Measurements from ENCODE around the gene LTC4S. TPM values are rescaled to one million over a fixed set of nuclear protein-coding genes. Genes with fewer than 3 reads are reported as not detected.
A peak's percentile ranks its signal among the peaks of the same experiment; 100 is the strongest.
"Not testable (repeated sequence)": the region's sequence is repeated elsewhere in the genome, so short reads cannot be mapped to it uniquely, and the experiment has no call there.

Gene LTC4S, protein sequence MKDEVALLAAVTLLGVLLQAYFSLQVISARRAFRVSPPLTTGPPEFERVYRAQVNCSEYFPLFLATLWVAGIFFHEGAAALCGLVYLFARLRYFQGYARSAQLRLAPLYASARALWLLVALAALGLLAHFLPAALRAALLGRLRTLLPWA
- 0.44 and 1.3 TPM in 2 replicates for total RNA-seq (2014; rRNA removed; shearing (Covaris generic))
- 4.0 and 4.5 TPM in 2 replicates for total RNA-seq (2022)
- Bru-seq, nascent RNA = percentile 36 among the genes with signal in this experiment
- percentile 31 among the genes with signal in this experiment for BruChase-seq, experiment 1, labeled RNA remaining after a 6-hour chase
- percentile 39 among the genes with signal in this experiment for BruChase-seq, experiment 2, labeled RNA remaining after a 2-hour chase
- long read RNA-seq, partial matches to known transcripts = 2 of 5 reads
- long read RNA-seq, other reads (novel, unspliced or antisense) = 3 of 5 reads

DNA sequence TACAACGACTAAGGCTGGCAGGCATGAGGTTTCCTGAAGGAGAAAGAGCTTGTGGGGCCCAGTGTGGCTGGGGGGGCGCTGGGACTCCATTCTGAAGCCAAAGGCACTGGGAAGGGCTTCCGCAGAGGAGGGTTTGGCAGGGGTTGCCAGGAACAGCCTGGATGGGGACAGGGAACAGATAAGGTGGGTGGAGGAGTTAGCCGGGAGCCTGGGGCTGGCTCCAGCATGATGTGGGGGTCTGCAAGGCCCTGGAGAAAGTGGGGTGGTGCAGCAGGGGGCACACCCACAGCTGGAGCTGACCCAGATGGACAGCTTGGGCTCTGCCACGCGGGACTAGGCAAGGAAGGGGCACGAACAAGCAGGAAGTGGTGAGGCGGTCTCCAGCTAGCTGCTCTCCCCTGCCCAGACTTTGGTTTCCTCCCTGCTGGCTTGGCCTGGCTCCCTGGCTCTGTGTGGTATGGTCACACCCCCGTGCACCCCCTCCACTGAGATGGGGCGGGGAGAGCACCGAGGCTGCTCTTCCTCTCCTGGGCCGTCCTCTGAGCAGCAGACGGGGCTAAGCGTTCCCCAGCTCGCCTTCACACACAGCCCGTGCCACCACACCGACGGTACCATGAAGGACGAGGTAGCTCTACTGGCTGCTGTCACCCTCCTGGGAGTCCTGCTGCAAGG, at the start of gene LTC4S:
LTC4S (plus strand) TSS at position 519 of the 672 bp plus-strand sequence; CDS start at position 614, 95 bp downstream.
- no peaks in the 10 kb centered on the region for H4K20me1 ChIP-seq (ENCODE audit: insufficient read depth, low read length)
- no peaks in the 10 kb centered on the region for H3K79me2 ChIP-seq (ENCODE audit: insufficient read depth, low read depth, low read length)
- H3K4me2 ChIP-seq (ENCODE audit: low read length) = peak within 1 kb of the TSS; percentile 77

DNA sequence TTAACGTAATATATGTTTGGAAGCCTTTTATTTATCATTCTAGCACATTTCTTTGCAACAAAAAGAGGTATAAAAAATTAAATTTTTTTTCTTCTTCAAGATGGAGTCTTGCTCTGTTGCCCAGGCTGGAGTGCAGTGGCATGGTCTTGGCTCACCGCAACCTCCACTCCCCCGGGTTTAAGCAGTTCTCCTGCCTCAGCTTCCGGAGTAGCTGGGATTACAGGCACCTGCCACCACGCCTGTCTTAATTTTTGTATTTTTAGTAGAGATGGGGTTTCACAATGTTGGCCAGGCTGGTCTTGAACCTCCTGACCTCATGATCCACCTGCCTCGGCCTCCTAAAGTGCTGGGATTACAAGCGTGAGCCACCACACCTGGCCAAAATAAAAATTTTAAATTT, 49.7 kb upstream of the LTC4S start:
- H4K20me1 ChIP-seq (ENCODE audit: insufficient read depth, low read length); H3K9me3 ChIP-seq (ENCODE audit: low read length); H2AFZ ChIP-seq (ENCODE audit: low read length); CTCF ChIA-PET (ENCODE audit: unreplicated experiment); H3K4me2 ChIP-seq (ENCODE audit: low read length); H3K9me2 ChIP-seq (ENCODE audit: insufficient read depth, low read length); intact Hi-C loops (cut with micrococcal nuclease; ENCODE audit: unreplicated experiment); DNase-seq (ENCODE audit: low spot score); H3K27ac ChIP-seq (ENCODE audit: low read depth, low read length, poor library complexity, severe bottlenecking); H3K4me3 ChIP-seq (ENCODE audit: low read depth, low read length, poor library complexity, severe bottlenecking); H3K4me1 ChIP-seq (ENCODE audit: insufficient read depth, low read length, poor library complexity, severe bottlenecking); BruUV-seq (replicated peaks): not testable (repeated sequence)
- POLR2A ChIA-PET = interaction anchor here (0.6 to 1.1 kb wide), 2 partner anchors 33 to 67 kb away, joined by 3 read pairs; no protein-coding TSS in a partner anchor
- H3K79me2 ChIP-seq (ENCODE audit: insufficient read depth, low read depth, low read length) = peaks cover 81% of the 10 kb centered on the region
- H3K36me3 ChIP-seq (ENCODE audit: insufficient read depth, low read length) = peaks cover 71% of the 10 kb centered on the region

More for the DNA sequence above, at the start of gene LTC4S:
- CTCF ChIA-PET (ENCODE audit: unreplicated experiment) = no interaction called here
- Histone ChIP-seq H3K36me3 (ENCODE audit: insufficient read depth, low read length) (peaks cover 17% of the 10 kb centered on the region; the same call in 1 of the 2 replicates), H3K4me3 (ENCODE audit: low read depth, low read length, poor library complexity, severe bottlenecking) (peak within 1 kb of the TSS; percentile 70), H2AFZ (ENCODE audit: low read length) (no peak within 1 kb of the TSS), H3K9me3 (ENCODE audit: low read length) (no peaks in the 10 kb centered on the region), H3K4me1 (ENCODE audit: insufficient read depth, low read length, poor library complexity, severe bottlenecking) (peaks cover 39% of the 10 kb centered on the region), H3K27ac (ENCODE audit: low read depth, low read length, poor library complexity, severe bottlenecking) (peak within 1 kb of the TSS; percentile 32), H3K9me2 (ENCODE audit: insufficient read depth, low read length) (no peaks in the 10 kb centered on the region)
- TF ChIP-seq, protein P1, sequence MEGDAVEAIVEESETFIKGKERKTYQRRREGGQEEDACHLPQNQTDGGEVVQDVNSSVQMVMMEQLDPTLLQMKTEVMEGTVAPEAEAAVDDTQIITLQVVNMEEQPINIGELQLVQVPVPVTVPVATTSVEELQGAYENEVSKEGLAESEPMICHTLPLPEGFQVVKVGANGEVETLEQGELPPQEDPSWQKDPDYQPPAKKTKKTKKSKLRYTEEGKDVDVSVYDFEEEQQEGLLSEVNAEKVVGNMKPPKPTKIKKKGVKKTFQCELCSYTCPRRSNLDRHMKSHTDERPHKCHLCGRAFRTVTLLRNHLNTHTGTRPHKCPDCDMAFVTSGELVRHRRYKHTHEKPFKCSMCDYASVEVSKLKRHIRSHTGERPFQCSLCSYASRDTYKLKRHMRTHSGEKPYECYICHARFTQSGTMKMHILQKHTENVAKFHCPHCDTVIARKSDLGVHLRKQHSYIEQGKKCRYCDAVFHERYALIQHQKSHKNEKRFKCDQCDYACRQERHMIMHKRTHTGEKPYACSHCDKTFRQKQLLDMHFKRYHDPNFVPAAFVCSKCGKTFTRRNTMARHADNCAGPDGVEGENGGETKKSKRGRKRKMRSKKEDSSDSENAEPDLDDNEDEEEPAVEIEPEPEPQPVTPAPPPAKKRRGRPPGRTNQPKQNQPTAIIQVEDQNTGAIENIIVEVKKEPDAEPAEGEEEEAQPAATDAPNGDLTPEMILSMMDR (conservative IDR thresholded peaks at IDR 0.05; ENCODE audit: low read length) = no peak
- no peak for TF ChIP-seq EZH2phosphoT487 (IDR thresholded peaks at IDR 0.05; ENCODE audit: borderline replicate concordance, low read depth, low read length)
- peak; percentile 26 for DNase-seq (ENCODE audit: low spot score)
- intact Hi-C loops (cut with micrococcal nuclease; ENCODE audit: unreplicated experiment) = no loop called here
- BruUV-seq (replicated peaks) = no TSS peak
- POLR2A ChIA-PET = interaction anchor here (0.5 kb wide), 1 partner anchor 40 kb away, joined by 3 read pairs; no protein-coding TSS in a partner anchor

DNA sequence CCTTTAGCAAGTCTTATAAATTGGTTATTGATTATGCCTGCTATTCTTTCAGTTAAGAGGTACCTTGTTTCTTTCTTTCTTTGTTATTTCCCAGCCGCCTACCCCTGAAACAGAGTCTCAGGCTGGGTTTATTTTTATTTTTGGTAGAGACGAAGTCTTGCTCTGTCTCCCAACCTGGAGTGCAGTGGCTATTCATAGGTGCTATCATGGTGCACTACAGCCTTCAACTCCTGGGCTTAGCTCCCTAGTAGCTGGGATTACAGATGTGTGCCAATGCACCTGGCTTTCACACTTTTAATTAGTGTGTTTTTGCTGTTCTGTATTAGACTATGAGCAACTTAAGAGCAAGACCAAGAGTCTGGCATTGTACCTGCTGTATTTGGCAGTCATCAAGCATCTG, 46.9 kb upstream of the LTC4S start:
- TF ChIP-seq, protein P1 (conservative IDR thresholded peaks at IDR 0.05; ENCODE audit: low read length) = no peak
- TF ChIP-seq EZH2phosphoT487 (IDR thresholded peaks at IDR 0.05; ENCODE audit: borderline replicate concordance, low read depth, low read length) = no peak
- no peaks in the 10 kb centered on the region for H4K20me1 ChIP-seq (ENCODE audit: insufficient read depth, low read length)
- DNase-seq (ENCODE audit: low spot score) = no peak
- H3K9me2 ChIP-seq (ENCODE audit: insufficient read depth, low read length) = no peaks in the 10 kb centered on the region
- no peak overlapping the region for H3K4me3 ChIP-seq (ENCODE audit: low read depth, low read length, poor library complexity, severe bottlenecking)
- H3K36me3 ChIP-seq (ENCODE audit: insufficient read depth, low read length) = peaks cover 74% of the 10 kb centered on the region
- H3K9me3 ChIP-seq (ENCODE audit: low read length) = no peaks in the 10 kb centered on the region
- H3K27ac ChIP-seq (ENCODE audit: low read depth, low read length, poor library complexity, severe bottlenecking) = no peak overlapping the region
- intact Hi-C loops (cut with micrococcal nuclease; ENCODE audit: unreplicated experiment) = no loop called here
- BruUV-seq (replicated peaks) = no TSS peak
- no peaks in the 10 kb centered on the region for H3K4me1 ChIP-seq (ENCODE audit: insufficient read depth, low read length, poor library complexity, severe bottlenecking)
- H2AFZ ChIP-seq (ENCODE audit: low read length) = no peak overlapping the region
- no peak overlapping the region for H3K4me2 ChIP-seq (ENCODE audit: low read length)
- CTCF ChIA-PET (ENCODE audit: unreplicated experiment) = no interaction called here
- H3K79me2 ChIP-seq (ENCODE audit: insufficient read depth, low read depth, low read length) = peaks cover 78% of the 10 kb centered on the region
- POLR2A ChIA-PET = no interaction called here
